Astrocyte (in vitro differentiated cells and primary cell): ENCODE data around the gene MRPS11. TPM values are rescaled to one million over a fixed set of nuclear protein-coding genes. Genes with fewer than 3 reads are reported as not detected.
"Not testable (repeated sequence)": the region's sequence is repeated elsewhere in the genome, so short reads cannot be mapped to it uniquely, and the experiment has no call there.

Source experiments
- DNase-seq: peaks from one replicate; pipeline ENCODE4 v3.0.0-alpha.2; 2010; ENCODE audit warnings: low read depth
- FAIRE-seq: peaks from 2 replicates; lab custom pipeline; 2011; peaks lifted over from hg19 to GRCh38; lab: Jason Lieb, UNC
- H2AFZ ChIP-seq: 2 replicates; pipeline ENCODE4 v1.6.0; 2012; ENCODE audit warnings: low read depth, low read length, inconsistent platforms
- H3K27ac ChIP-seq: 2 replicates; pipeline ENCODE4 v1.5.1; 2011; ENCODE audit warnings: low read depth, low read length, inconsistent platforms
- H3K27me3 ChIP-seq: 2 replicates; pipeline ENCODE4 v1.6.0; 2011; ENCODE audit warnings: low read length, inconsistent platforms; ENCODE audit not compliant: insufficient read depth
- H3K36me3 ChIP-seq: 2 replicates; pipeline ENCODE4 v1.5.1; 2011; ENCODE audit warnings: low read length, inconsistent platforms; ENCODE audit not compliant: insufficient read depth
- H3K4me1 ChIP-seq: 2 replicates; pipeline ENCODE4 v1.5.1; 2011; ENCODE audit warnings: low read length, inconsistent platforms; ENCODE audit not compliant: insufficient read depth
- H3K4me2 ChIP-seq: 2 replicates; pipeline ENCODE4 v1.6.0; 2012; ENCODE audit warnings: low read length, inconsistent platforms
- H3K4me3 ChIP-seq: 2 replicates; pipeline ENCODE4 v1.5.1; 2011; ENCODE audit warnings: low read depth, mild to moderate bottlenecking, low read length, inconsistent platforms; ENCODE audit not compliant: insufficient read depth
- H3K79me2 ChIP-seq: 2 replicates; pipeline ENCODE4 v1.6.0; 2012; ENCODE audit warnings: mild to moderate bottlenecking, low read length, inconsistent platforms; ENCODE audit not compliant: insufficient read depth
- H3K9ac ChIP-seq: 2 replicates; pipeline ENCODE4 v1.6.0; 2012; ENCODE audit warnings: mild to moderate bottlenecking, low read length, inconsistent platforms
- H3K9me3 ChIP-seq: 2 replicates; pipeline ENCODE4 v1.5.1; 2012; ENCODE audit warnings: low read depth, mild to moderate bottlenecking, low read length, inconsistent platforms; ENCODE audit not compliant: insufficient read depth
- H4K20me1 ChIP-seq: 2 replicates; pipeline ENCODE4 v1.6.0; 2012; ENCODE audit warnings: low read length, inconsistent platforms; ENCODE audit not compliant: insufficient read depth
- H3K27ac Mint-ChIP-seq: one replicate; pipeline ENCODE4 v1.8.0; 2021; ENCODE audit warnings: mild to moderate bottlenecking, mixed read lengths; ENCODE audit not compliant: unreplicated experiment
- H3K27me3 Mint-ChIP-seq: one replicate; pipeline ENCODE4 v1.8.0; 2021; ENCODE audit warnings: low read depth, mixed read lengths; ENCODE audit not compliant: unreplicated experiment
- H3K36me3 Mint-ChIP-seq: one replicate; pipeline ENCODE4 v1.8.0; 2021; ENCODE audit warnings: low read depth, mixed read lengths; ENCODE audit not compliant: unreplicated experiment
- H3K4me1 Mint-ChIP-seq: one replicate; pipeline ENCODE4 v1.8.0; 2021; ENCODE audit warnings: low read depth, mixed read lengths; ENCODE audit not compliant: unreplicated experiment
- H3K4me3 Mint-ChIP-seq: one replicate; pipeline ENCODE4 v1.8.0; 2021; ENCODE audit warnings: mild to moderate bottlenecking, moderate library complexity, mixed read lengths; ENCODE audit not compliant: unreplicated experiment
- H3K9me3 Mint-ChIP-seq: one replicate; pipeline ENCODE4 v1.8.0; 2021; ENCODE audit warnings: mild to moderate bottlenecking, mixed read lengths; ENCODE audit not compliant: unreplicated experiment
- EZH2 ChIP-seq: IDR thresholded peaks from 2 replicates; pipeline ENCODE4 v1.6.1; 2012; ENCODE audit warnings: mild to moderate bottlenecking, low read length, inconsistent platforms; ENCODE audit not compliant: insufficient read depth
- total RNA-seq: library from RNA; stranded (reverse); gene quantifications from 2 replicates; pipeline ENCODE4 v1.2.1, GENCODE V29; 2021
- TF ChIP-seq, protein P1 (sequence below): IDR thresholded peaks from 2 replicates; pipeline ENCODE4 v1.5.1; 2011; ENCODE audit warnings: low read depth, mild to moderate bottlenecking, inconsistent platforms, low read length, moderate library complexity; ENCODE audit not compliant: insufficient read depth

Gene MRPS11
- total RNA-seq, 1 donor from 2014 or later = 50.7 TPM

DNA sequence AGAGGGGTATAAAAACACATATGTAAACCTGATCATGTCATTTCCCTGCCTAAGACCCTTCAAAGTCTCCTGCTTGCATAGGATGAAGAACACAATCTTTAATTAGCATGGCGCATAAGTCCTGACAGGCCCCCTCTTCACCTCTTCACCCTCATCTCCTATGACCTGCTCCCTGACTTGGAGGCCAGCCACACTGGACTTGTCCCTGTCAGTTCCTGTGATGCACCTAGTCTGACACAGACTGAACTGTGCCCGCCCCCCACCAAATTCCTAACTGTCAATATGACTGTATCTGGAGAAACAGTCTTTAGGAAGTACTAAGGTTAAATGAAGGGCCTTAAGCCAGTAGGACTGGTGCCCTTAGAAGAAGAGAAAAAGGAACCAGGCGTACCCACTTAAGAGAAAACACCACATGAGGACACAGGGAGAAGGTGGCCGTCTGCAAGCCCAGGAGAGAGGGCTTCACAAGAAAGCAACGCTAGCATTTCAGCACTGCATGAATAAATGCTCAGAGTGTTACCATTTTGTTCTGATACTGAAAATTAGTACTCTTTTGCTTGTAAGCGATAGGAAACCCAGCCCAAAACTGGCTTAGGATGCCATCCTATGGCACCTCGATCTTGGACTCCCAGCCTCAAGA lies 34.3 kb upstream of the MRPS11 start:
- TF ChIP-seq, protein P1, sequence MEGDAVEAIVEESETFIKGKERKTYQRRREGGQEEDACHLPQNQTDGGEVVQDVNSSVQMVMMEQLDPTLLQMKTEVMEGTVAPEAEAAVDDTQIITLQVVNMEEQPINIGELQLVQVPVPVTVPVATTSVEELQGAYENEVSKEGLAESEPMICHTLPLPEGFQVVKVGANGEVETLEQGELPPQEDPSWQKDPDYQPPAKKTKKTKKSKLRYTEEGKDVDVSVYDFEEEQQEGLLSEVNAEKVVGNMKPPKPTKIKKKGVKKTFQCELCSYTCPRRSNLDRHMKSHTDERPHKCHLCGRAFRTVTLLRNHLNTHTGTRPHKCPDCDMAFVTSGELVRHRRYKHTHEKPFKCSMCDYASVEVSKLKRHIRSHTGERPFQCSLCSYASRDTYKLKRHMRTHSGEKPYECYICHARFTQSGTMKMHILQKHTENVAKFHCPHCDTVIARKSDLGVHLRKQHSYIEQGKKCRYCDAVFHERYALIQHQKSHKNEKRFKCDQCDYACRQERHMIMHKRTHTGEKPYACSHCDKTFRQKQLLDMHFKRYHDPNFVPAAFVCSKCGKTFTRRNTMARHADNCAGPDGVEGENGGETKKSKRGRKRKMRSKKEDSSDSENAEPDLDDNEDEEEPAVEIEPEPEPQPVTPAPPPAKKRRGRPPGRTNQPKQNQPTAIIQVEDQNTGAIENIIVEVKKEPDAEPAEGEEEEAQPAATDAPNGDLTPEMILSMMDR = no peak
- TF ChIP-seq EZH2 = no peak
- Histone ChIP-seq H4K20me1 (no peaks in the 10 kb centered on the region), H3K79me2 (no peaks in the 10 kb centered on the region), H3K27me3 (no peaks in the 10 kb centered on the region), H3K4me2 (no peak overlapping the region), H2AFZ (no peak overlapping the region), H3K36me3 (no peaks in the 10 kb centered on the region), H3K9ac (no peak overlapping the region), H3K4me3 (no peak overlapping the region), H3K27ac (no peak overlapping the region), H3K4me1 (peaks cover 7% of the 10 kb centered on the region), H3K9me3 (no peaks in the 10 kb centered on the region)
- DNase-seq = no peak
- Mint-ChIP-seq H3K4me1 (peaks cover 6% of the 10 kb centered on the region), H3K36me3 (no peaks in the 10 kb centered on the region), H3K9me3 (peaks cover 3% of the 10 kb centered on the region), H3K4me3 (no peak overlapping the region), H3K27me3 (peaks cover 13% of the 10 kb centered on the region), H3K27ac (no peak overlapping the region)
- FAIRE-seq = no peak

DNA sequence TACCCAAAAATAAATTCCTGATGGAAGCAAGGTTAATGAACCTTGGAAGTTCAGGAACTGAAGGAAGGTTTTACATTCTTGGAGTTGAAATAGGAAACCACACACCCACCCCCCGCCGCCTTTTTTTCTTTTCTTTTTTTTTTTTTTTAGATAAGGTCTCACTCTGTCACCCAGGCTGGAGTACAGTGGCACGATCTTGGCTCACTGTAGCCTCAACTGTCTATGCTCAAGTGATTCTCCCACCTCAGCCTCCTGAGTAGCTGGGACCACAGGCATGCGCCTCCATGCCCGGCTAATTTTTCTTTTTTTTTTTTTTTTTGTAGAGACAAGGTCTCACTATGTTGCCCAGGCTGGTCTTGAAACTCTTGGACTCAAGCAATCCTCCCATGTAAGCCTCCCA lies 33.4 kb upstream of the MRPS11 start:
- not testable (repeated sequence) for H3K27ac ChIP-seq, H3K4me3 Mint-ChIP-seq, H3K4me1 ChIP-seq, H3K36me3 Mint-ChIP-seq, H3K9me3 Mint-ChIP-seq, H3K79me2 ChIP-seq, H3K27ac Mint-ChIP-seq, H3K27me3 Mint-ChIP-seq, H3K4me2 ChIP-seq, H3K9ac ChIP-seq, H3K27me3 ChIP-seq, FAIRE-seq, H3K4me3 ChIP-seq, DNase-seq, H3K36me3 ChIP-seq, H2AFZ ChIP-seq, H4K20me1 ChIP-seq, H3K9me3 ChIP-seq
- peaks cover 11% of the 10 kb centered on the region for H3K4me1 Mint-ChIP-seq

DNA sequence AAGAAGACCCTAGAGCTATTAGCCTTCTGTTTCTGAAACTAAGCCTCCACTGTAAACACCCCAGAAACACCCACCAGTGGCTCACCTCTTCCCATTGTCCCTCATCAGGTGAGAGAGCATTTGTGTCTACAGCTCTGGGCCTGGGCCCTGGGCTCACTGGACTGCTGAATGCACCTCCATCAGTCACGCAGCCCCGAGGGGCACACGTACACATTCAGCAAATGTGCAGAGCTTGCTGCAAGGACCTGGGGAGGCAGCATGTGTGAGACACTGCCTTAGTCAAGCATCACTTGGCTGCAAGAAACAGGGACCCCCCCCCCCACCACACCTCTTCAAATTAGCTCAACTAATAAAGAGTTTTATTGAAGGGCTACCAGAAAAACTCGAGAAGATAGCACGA lies 29.3 kb upstream of the MRPS11 start:
- Histone ChIP-seq H3K9ac (no peak overlapping the region), H3K4me3 (no peak overlapping the region), H4K20me1 (no peaks in the 10 kb centered on the region), H3K27ac (no peak overlapping the region), H3K36me3 (no peaks in the 10 kb centered on the region), H3K4me1 (peaks cover 16% of the 10 kb centered on the region), H3K79me2 (no peaks in the 10 kb centered on the region), H2AFZ (no peak overlapping the region), H3K4me2 (no peak overlapping the region), H3K27me3 (no peaks in the 10 kb centered on the region), H3K9me3 (no peaks in the 10 kb centered on the region)
- H3K27me3 Mint-ChIP-seq = peaks cover 6% of the 10 kb centered on the region
- FAIRE-seq (no peak), DNase-seq (no peak)
- H3K4me1 Mint-ChIP-seq = peaks cover 16% of the 10 kb centered on the region
- H3K4me3 Mint-ChIP-seq = no peak overlapping the region
- no peak for TF ChIP-seq EZH2
- TF ChIP-seq, protein P1 = no peak
- peaks cover 11% of the 10 kb centered on the region for H3K9me3 Mint-ChIP-seq
- H3K36me3 Mint-ChIP-seq = no peaks in the 10 kb centered on the region
- H3K27ac Mint-ChIP-seq = no peak overlapping the region
